ENCODE results near the gene GSG1L. TPM values are rescaled to one million over a fixed set of nuclear protein-coding genes. Genes with fewer than 3 reads are reported as not detected.
"Not testable (repeated sequence)": the region's sequence is repeated elsewhere in the genome, so short reads cannot be mapped to it uniquely, and the experiment has no call there.

GSG1L gene
- total RNA-seq, 1 experiment from 2014 or later, result not detected

DNA sequence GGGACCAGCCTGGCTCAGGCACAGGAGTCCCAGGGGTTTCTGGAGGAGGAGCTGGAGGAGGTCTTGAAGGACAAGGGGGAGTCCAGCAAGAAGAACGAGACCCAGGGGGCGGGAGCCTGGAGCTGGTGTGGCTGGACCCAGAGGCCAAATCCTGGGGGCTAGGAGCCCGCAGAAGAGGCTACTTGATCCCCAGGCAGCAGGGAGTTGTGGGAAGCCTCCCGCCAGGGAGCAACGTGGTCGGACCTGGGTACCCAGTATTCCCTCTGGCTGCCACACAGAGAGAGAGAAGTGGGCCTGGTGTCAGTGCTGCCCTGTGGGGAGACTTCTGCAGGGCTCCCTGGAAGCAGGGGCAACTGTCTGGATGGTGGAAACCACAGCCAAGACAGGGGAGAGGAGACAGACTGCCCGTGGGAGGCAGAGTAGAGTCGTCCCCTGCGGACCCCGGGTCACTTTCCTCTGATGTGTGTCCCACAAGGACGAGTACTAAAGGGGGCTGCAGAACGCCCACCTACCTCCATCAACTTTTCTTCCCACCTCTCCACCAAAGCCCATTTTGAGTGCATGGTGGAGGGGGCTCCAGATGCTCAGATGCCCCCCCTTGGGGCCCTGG, 160.4 kb downstream of the GSG1L start:
- DNase-seq (ENCODE audit: low read depth), result no peak

DNA sequence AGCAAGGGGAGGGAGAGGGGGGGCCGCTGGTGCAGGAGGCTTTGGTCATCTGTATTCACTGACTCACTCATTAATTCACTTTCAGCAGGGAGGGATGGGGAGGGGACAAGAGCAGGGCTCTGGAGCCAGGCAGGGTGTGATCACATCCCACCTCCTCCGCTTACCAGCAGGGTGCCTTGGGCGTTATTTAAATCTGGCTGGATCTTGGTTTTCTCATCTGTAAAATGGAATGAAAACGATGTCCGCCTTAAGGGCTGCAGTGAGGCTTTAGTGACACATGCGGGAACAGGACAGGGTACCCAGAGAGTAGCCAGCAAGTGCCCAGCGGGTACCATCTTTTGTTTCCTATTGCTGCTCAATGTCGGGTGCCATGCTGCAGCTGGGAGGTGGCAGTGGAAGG, 161.0 kb downstream of the GSG1L start:
- no peak for DNase-seq (ENCODE audit: low read depth)

DNA sequence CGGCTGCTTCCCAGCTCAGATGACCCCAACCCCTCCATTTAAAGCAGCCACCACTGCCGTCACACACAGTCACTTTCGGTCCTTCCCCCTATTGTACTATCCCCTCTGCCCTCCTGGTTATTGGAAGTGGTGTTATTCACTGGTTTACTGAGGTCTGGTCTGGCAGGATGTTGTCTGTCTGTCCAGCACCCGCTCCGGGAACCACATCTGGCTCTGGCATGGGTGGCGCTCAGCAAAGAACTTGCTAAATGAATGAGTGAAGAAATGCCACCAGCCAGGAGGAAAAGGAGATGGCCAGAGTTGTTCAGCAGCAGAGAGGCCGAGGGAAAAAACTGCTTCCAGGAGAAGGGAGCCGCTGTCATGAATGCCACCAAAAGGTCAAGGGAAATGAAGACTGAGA, 161.6 kb downstream of the GSG1L start:
- no peak for DNase-seq (ENCODE audit: low read depth)

DNA sequence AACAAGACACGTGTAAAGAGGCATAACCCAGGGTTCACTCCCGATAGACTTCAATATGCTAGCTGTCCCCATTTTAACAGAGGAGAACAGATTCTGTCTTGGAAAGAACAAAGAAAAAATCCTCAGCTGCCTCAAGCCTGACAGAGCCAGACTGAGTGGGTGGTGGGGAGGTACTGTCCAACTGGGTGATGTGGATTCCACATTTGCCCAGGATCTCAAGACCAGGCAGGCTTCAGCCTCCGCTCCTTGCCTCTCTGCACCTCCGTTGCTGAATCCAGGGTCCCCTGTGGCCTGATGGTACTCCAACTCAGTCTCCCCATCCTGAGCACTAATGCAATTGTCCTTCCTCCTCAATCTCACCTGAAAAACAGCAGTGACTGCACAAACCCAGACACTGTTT, 163.8 kb downstream of the GSG1L start:
- DNase-seq (ENCODE audit: low read depth), result no peak

DNA sequence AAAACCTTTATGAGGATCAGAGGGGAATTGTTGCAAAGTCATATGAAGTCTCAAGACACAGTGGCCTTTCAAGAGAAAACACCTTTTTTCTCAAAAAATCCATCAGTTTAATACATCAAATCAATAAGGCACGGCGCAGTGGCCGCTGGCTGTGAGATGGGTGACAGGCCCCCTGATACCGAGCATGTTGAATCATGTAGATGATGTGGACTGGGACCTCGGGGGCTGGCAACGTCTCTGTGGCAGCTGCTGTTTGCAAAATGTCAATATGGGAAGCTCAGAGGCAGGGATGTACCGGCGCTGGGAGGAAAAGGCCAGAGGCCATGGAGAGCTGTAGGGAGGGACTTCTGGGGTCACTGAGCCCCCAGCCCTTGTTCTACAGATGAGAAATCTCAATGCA, 169.1 kb downstream of the GSG1L start:
- no peak for DNase-seq (ENCODE audit: low read depth)

DNA sequence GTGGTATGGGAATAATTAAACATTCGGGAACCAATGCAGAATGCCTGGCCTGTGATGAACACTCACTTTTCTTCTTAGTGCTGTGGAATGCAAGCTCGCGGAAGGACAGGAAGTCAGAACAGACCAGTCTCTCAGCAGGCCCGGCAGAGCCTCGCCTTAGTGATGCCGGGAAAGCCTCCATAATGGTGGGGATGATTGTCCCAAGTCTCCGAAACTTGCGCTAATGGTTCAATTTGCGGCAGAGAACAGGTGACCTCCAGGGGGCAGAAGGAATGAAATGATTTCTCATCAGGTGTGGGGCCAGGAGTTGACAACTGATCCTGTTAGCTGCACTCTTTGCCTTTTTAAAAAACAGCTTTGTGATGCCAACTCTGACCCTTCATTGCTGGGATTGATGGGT, 170.6 kb downstream of the GSG1L start:
- no peak for DNase-seq (ENCODE audit: low read depth)

DNA sequence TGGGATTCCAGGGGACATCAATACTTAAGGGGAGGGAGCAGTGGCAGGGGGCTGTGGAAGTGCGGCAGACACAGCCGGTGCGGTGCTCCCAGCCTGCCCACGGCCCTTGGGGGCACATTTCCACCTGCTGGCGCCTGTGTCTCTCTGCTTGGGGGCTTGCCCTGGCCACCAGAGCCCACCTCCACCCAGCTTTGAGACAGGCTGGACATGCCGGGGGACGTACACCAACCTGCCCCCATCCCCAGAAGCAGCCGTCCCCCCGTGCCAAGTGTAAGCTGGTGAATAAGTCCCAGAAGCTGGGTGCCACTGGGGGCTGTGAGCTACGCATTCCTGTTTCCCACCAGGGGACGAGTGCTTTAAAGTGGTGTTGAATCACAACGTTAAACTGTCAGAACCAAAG, 172.6 kb downstream of the GSG1L start:
- no peak for DNase-seq (ENCODE audit: low read depth)

DNA sequence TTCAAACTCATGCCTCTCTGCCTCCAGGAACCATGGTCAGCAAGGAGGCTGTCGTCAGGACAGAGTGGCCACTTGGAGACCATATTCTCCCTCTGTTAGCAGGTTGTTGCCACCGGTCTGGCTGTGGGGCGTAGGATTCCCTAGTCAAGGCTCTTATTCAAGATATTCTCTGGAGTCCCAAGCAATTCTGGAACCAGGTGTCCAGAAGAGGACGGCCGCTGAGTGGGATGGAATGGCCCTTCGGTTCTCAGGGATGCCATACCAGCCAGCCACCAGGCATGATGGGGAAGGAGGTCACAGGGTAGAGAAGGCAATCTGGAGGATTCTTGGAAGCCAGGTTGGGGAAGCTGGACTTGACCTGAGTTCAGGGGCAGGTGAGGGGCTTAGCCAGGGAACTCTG, 173.5 kb downstream of the GSG1L start:
- DNase-seq (ENCODE audit: low read depth), result no peak

DNA sequence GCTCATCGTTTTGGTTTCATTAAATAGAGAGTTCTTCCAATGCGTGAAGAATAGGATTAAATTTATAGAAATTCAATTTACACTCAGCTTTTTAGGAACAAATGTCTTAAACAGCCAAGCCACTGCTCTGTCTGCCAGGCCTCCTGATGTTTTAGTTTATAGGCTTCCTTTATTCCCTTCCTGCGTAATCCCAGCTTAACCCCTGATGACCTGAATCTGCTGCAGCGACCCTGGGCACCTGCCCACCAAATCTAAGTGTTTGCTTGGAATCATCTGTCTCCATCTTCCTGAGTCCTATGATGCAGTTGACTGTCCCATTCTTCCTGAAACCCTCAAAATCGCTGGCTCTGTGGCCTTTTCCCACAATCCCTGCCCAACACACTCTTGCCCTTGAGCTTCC, 179.9 kb downstream of the GSG1L start:
- no peak for DNase-seq (ENCODE audit: low read depth)

DNA sequence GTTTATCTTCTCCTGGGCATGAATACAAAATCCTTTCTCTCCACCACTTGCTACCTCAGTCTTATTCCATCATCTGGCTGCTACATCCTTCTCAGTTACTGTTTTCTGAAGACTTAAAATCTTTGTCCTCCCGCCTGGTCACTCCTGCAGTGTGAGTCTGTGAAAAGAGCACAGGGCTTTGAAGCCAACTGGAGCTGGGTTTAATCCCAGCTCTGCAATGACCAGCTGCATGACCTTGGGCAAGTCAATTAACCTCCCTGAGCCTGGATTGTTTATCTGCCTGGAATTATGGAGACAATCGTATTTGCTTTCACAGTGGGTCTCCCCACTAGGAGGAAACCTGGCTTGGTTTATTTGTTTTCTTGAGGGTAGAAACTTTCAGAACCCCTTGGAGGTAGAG, 183.2 kb downstream of the GSG1L start:
- no peak for DNase-seq (ENCODE audit: low read depth)

DNA sequence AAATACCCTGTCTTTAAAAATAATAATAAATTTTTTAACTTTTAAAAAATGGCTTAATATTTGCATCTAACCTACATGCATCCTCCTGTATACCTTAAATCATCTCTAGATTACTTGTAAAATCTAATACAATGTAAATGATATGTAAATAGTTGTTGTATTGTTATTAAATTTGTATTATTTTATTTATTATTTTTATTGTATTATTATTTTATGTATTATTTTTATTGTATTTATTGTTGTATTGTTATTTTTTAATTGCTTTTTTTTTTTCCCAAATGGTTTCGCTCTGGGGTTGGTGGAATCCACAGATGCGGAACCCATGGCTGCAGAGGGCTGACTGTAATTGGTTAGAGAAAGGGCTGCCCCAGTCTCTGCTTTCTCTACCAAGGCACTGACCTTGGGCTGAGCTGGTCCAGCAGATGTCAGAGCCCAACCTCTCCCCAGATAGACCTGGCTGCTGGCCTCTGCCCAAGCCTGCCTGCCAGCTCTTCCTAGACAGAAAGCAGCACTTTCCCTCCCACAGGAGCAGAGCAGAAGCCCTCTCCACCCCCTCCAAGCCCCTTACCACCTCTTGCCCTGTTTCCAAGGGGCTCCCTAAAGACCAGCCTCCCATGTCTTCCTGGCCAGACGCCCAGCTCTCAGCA, 183.8 kb downstream of the GSG1L start:
- DNase-seq (ENCODE audit: low read depth), result no peak

DNA sequence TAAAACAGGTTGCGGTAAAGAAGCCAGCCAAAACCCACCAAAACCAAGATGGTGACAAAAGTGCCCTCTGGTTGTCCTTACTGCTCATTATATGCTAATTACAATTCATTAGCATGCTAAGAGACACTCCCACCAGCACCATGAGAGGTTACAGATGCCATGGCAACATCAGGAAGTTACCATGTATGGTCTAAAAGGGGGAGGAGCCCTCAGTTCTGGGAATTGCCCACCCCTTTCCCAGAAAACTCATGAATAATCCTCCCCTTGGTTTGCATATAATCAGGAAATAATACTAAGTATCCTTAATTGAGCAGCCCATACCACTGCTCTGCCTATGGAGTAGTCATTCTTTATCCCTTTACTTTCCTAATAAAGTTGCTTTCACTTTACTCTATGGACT, 190.9 kb downstream of the GSG1L start:
- not testable (repeated sequence) for DNase-seq (ENCODE audit: low read depth)

DNA sequence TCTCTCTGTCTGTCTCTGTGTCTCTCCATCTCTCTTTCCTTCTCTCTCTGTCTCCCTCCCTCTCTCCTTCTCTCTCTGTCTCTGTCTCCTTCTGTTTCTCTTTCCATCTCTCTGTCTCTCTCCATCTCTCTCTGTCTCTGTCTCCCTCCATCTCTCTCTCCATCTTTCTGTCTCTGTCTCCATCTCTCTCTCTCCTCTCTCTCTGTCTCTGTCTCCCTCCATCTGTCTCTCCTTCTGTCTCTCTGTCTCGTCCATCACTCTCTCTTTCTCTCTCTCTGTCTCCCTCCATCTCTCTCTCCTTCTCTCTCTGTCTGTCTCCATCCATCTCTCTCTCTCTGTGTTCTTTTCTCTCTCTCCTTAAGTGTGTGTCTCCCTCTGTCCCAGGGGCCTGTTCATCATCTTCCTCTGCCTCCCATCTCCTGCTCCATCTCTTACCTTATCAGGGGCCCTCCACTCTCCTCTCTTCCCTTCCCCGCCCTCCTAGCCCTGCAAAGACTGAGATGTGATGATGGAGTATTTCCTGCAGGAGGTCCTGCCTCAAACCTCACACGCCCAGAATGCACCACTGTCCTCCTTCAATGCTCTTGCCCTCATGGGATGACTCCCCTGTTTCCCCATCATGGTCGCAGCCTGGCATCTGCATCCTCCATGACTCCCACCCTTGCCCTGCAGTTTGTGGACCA, 193.3 kb downstream of the GSG1L start:
- no peak for DNase-seq (ENCODE audit: low read depth)

DNA sequence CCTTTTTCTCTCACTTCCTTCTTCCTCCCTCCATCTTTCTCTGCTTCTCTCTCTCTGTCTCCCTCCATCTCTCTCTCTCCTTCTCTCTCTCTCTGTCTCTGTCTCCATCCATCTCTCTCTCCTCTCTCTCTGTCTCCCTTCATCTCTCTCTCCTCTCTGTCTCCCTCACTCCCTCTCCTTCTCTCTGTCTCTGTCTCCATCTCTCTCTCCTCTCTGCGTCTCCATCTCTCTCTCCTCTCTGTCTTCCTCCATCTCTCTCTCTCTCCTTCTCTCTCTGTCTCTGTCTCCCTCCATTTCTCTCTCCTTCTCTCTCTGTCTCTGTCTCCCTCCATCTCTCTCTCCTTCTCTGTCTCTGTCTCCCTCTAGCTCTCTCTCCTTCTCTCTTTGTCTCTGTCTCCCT, 194.1 kb downstream of the GSG1L start:
- no peak for DNase-seq (ENCODE audit: low read depth)

DNA sequence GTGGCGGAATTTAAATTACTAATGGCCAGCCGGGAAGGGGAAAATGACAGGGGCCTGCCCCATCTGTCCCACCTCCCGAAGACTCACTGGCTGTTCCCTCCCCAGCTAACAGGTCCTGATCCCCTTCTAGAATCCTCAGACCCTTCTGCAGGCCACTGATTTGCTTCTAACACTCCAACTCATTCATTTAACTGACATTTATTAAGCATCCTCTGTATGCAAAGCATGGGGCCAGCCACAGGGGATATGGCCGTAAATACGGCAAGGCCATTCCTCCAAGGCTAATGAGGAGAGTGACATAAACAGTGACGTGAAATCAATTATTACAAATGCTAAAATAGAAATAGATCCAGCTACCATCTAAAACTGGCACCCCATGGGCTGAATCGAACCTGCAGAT, 195.3 kb downstream of the GSG1L start:
- DNase-seq (ENCODE audit: low read depth), result no peak

DNA sequence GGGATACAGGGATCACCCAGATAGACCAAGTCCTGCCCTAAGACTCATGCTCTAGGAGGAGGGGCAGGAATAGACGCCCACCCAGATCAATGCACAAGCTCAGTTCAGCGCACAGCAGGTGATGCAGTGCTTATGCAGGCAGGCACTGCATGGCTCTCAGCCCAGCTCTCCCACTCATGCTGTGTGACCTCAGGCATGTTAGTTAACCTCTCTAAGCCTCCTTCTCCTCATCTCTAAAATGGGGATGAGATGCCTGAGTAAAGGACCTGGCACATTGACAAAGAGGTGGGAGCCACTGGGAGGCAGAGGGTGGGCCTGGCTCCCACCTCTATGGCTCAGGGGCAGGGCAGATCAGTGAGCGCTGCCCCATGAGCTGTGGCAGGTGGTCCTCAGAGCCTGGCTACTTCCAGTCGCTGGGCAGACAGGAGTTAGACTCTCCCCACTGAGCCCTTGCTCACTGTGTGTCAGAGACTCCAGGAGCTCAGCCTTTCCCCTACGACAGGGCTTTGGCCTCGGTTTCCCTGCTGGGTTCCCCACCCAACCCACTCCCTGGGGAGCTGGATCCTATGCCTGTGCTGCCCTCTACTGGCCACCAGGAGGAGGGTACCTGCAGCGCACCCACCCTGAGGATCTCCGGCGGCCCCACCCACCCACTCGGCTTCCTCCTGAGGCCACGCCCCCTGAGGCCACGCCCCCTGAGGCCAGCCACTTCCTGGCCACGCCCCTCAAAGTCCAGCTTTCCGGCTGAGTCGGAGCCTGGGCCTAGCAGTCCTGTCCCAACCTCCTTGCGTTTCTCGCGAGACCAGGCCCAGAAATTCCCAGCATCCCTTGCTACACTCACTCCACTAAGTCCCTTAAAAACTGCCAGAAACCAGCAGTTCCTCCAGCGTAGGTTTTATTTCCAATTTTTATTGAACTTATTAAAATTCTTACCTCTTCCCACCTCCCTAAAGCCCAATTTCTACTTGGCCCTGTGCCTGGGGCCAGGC, 196.1 kb downstream of the GSG1L start:
- DNase-seq (ENCODE audit: low read depth), result peak; percentile 31

DNA sequence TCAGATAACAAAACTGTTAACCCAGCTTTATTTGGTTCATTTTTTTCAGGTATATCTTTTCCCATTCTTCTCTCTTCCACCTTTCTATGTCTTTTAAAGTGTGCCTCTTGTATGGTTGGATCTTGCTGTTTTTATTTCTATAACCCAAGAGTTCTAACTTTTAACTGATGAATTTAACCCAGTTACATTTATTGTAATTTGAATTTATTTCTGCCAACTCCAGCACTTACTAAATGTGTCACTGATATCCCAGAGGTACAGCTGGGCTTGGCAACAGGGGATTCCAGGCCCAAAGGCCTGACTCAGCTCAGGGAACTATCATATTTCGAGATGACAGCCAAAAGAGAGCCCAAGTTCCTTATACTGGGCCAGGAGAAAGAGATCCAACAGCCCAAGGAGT, 200.1 kb downstream of the GSG1L start:
- no peak for DNase-seq (ENCODE audit: low read depth)

DNA sequence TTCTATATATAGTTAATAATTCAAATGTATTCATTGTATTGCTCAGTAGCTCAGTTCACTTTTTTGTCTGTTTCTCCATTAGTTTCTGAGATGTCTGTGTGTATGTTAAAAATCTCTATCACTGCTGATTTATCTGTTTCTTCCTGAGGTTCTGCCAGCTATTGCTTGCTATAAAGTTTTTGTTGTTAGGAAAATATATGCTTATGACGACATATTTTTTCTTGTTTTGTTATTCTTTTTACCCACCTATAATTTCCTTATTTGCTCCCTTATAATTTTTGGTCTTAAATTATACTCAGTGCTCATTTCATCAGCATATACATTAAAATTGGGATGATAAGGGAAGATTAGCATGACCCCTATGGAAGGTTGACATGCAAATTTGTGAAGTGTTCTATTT, 200.6 kb downstream of the GSG1L start:
- no peak for DNase-seq (ENCODE audit: low read depth)

DNA sequence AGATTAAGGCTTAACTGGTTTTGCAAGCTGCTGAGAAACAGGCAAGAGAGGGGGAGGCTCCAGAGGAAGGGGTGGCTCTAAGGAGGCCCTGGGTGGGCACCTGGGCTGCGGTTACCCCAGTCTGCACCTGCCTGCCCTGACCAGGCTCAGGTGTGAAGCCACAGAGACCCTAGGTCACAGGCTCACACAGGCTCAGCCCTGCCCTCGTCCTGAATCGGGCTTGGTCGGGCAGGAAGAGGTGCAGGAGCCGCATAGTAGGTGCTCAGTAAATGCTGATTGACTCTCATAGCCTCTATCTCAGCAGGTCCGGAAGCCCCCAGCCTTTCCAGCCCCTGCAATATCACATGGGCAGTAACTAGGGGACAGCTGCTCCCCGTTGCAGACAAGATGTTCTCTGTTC, 203.4 kb downstream of the GSG1L start:
- DNase-seq (ENCODE audit: low read depth), result no peak

DNA sequence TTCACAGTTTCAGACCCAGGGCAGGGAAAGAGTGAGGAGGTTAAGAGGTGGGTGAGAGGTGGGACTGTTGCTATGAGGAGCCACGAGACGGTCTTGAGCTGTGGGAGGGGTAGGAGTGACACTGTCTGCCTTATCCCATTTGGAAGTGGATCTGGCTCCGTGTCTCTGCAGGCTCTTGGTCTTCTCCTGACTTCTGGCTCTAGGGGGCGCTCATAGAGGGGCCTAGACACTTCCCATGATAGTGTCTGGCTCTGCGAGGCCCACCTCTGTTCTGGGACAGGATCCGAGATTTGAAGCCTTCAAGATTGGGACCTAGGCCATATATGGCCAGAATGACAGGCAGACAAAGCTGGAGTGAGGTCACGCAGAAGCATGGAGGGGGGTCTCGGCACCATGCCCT, 204.5 kb downstream of the GSG1L start:
- no peak for DNase-seq (ENCODE audit: low read depth)

DNA sequence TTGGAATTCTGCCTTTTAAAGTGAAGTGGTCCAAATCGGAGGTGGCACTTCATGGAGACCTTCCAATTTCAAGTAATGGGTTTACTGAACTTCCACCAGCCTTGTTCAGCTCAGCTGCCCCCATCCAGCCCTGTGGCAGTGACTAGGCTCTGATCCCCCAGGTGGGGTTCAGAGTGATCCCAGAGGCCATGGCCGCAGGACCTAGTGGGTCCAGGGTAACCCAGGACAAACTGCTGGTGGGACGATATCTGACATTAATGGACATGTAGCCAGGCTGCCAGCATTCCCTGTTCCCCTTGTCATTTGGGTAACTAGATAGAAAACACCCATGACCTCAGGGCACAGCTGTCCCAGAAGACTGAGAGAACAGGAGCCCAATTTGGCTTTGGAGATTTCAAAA, 209.9 kb downstream of the GSG1L start:
- no peak for DNase-seq (ENCODE audit: low read depth)

DNA sequence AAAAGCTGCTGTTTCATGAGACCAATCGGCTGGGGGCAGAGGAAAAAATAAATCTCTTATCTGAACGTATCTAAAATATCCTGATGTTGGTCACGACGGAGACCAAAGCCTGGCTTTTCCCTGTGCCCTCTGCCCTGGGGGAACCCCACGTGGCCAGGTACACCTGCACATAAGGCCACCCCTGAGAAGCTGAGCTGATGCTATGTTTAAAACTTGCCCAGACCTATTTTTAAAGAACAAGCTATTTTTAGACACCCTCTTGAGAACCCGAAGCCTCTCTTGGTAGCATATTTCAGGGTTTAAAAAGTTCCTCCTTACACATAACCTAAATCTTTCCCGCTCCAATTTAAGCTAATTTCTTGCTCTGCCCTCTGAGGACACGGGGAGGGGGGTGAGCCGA, 210.4 kb downstream of the GSG1L start:
- no peak for DNase-seq (ENCODE audit: low read depth)

Data from LHCN-M2 (cell line).